ENCODE results near the gene FAM131C. TPM values are rescaled to one million over a fixed set of nuclear protein-coding genes. Genes with fewer than 3 reads are reported as not detected.

Gene FAM131C
- total RNA-seq, 1 donor from 2014 or later, result 1.3 TPM

DNA sequence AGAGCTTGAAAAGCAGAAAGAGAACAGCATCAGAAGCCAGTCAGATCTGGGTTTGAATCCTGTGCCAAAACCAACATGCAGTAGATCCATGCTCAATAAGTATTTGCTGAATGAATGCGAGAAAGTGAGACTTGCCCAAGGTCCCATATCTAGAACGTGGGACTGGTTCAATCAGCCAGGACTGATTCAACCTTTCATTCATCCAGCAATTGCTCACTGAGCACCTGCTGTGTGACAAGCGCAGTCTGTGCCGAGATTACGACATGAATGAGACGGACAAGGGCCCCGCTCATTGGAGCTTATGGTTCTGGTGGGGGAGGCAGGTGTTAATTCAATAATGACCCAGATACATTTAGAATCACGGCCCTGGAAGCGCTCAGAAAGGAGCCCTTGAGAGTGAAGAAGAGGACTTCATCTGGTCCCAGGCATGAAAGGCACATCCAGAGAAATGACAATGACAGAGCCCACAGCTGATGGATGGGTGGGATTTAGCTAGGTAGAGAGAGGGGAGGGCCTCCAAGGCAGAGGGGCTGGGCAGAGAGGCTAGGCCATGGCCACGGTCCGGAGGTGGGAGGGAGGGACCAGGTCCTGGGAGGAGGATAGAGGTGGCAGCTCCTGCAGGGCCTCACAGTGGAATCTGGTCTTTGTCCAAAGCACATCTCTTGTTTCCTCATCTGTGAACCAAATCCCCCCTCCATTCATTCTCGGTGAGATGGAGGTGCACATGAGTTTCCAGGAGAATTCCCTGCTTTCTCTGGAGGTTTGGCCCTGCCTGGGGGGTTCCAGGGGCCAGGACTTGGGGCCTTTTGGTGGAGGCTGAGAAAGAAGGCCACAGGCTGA is 4.2 kb upstream of the FAM131C start:
- intact Hi-C loops (cut with micrococcal nuclease), result loop anchor here (2.0 to 5.0 kb wide), 3 partner anchors 69 to 365 kb away; partner anchors contain the start of genes CPLANE2 and NECAP2

DNA sequence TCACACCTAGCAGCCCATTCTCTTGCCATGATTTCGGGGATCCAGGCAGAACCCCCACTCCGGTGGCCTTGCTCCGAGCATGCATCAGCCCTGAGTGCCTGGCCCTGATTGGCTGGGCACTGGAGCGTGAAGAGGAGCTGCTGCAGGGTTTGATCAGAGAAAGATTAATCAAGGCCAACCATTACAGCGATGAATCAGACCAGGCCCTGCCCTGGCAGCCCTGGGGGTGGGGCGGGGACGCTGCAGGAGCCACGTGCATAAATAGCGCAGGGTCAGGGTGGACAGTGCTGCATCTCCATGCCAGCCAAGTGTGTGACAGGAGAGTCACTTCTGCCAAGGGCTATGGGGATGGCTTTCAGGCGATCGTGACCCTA is 3.4 kb upstream of the FAM131C start:
- intact Hi-C loops (cut with micrococcal nuclease), result loop anchor here (5.0 kb wide), 1 partner anchor 365 kb away; the partner anchor contains the start of gene NECAP2

- intact Hi-C loops (cut with micrococcal nuclease), result loop anchor here (5.0 kb wide), 1 partner anchor 366 kb away; the partner anchor contains the start of gene NECAP2
Observed at GRCh38 chr1:16076031-16076864, 2.8 kb upstream of the FAM131C start.

DNA sequence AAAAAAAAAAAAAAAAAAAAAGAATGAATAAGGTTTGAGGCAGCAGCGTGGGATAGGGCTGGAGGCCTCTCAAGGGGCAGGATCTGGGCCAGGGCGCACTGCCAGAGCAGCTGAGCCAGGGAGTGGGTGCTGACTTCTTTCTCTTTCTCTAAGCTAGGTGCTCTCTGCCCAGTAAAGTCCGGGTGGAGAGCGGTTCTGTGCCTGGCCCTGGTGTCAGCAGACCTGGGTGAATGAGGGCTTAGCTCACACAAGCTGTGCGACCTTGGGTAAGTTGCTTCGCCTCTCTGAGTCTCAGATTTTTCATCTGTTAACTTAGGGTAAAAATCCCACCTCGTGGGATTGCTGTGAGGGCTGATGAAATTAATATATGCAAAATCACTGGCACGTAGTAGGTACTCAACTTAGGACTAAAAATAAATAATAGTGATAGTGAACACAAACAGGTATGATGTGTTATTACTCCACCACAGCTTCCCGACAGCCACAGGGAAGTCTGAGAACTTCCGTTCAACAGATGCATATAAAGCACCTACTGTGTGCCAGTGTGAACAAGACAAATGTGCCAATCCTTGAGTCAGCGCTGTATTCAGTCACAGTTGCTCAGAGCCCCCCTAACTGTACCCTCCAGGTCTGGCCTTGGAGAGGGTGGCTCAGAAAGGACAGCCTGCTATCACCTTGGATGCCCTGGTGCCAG is 2.0 kb upstream of the FAM131C start:
- intact Hi-C loops (cut with micrococcal nuclease), result loop anchor here (5.0 kb wide), 1 partner anchor 367 kb away; the partner anchor contains the start of gene NECAP2

DNA sequence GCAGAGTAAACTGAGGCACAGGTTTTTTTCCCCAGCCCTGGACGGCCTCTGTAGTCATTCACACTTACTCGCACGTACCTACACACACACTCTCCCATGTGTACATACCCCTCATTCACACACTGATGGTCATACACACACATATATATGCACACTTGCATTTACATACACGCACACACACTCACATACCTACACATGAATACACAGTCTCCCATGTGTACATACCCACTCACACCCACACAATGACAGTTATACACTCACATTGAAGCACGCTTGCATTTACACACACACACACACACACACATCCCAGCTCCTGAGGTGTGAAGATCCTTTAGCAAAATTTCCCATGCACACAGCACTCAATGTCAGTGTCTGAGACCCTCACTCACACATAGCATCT is 766 bp upstream of the FAM131C start:
- intact Hi-C loops (cut with micrococcal nuclease), result no loop called here

GRCh38 chr1:16072616-16073484 is 601 bp downstream of the FAM131C start:
- intact Hi-C loops (cut with micrococcal nuclease), result no loop called here

- intact Hi-C loops (cut with micrococcal nuclease), result no loop called here
Observed at GRCh38 chr1:16072095-16072494, 1.4 kb downstream of the FAM131C start.

GRCh38 chr1:16071614-16072013 is 1.8 kb downstream of the FAM131C start:
- intact Hi-C loops (cut with micrococcal nuclease), result no loop called here

DNA sequence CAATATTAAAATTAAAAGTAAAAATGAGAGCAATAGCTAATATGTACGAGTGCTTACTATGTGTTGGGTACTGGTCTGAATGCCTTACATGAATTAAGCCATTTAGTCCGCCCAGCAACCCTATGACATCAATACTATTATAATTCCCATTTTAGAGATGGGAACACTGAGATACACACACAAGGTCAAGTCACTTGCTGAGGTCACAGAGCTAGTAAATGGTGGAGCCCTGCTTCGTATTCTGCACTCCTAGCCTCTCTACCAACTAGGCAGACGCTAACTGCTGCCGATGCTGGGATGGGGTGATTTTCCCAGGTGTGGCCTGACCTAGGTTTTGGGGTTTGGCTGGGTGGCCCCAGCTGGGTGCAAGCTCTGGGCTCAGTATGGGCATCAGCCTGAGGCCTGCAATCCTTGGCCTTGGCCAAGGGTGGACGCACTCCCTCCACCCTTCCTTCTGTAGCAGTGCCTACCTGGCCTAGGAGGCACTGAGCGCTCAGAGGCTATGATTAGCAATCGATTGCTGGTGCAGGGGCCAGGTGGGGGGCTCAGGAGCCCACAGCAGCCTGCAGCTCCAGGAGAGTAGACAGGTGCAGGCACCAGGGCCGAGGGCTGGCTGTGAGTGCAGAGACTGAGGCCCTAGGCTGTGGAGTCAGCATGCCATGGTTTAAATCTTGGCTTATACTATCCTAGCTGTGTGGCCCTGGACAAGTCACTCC is 2.7 kb downstream of the FAM131C start:
- intact Hi-C loops (cut with micrococcal nuclease), result no loop called here

GRCh38 chr1:16068356-16069270 is 4.8 kb downstream of the FAM131C start:
- intact Hi-C loops (cut with micrococcal nuclease), result no loop called here

GRCh38 chr1:16067933-16068332 is 5.5 kb downstream of the FAM131C start:
- intact Hi-C loops (cut with micrococcal nuclease), result no loop called here

DNA sequence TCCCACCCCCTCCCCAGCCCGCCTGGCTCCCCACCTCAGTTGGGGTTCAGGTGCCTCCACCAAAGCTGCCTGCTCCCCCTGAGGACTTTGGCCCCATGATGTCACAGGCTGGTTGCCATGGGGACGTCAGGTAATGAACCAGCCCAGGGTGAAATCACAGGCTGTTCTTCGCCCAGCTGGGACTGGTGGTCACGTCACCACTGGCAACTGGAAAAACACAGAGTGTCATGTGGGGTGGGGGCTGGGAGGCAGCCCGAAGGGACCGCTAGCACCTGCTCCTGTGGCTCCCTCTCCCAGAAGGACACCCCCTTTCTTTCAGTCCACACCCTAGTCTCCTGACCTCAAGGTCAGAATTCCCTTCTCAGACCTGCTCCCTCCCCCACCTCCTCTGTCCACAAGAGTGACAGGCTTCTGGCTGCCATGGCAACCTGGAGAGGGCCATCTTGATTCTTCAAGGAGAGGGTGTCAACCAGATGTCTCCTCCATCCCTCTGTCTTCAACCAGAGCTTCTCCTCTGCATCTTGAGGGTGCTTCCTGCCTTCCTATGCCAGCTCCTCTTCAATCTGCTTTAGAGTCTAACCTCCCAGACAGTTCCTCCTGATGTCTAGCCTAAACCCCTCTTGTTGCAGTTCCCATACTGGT is 6.2 kb downstream of the FAM131C start:
- intact Hi-C loops (cut with micrococcal nuclease), result no loop called here

GRCh38 chr1:16066245-16066644 is 7.2 kb downstream of the FAM131C start:
- intact Hi-C loops (cut with micrococcal nuclease), result no loop called here

GRCh38 chr1:16065269-16065576 is 8.2 kb downstream of the FAM131C start:
- intact Hi-C loops (cut with micrococcal nuclease), result no loop called here

DNA sequence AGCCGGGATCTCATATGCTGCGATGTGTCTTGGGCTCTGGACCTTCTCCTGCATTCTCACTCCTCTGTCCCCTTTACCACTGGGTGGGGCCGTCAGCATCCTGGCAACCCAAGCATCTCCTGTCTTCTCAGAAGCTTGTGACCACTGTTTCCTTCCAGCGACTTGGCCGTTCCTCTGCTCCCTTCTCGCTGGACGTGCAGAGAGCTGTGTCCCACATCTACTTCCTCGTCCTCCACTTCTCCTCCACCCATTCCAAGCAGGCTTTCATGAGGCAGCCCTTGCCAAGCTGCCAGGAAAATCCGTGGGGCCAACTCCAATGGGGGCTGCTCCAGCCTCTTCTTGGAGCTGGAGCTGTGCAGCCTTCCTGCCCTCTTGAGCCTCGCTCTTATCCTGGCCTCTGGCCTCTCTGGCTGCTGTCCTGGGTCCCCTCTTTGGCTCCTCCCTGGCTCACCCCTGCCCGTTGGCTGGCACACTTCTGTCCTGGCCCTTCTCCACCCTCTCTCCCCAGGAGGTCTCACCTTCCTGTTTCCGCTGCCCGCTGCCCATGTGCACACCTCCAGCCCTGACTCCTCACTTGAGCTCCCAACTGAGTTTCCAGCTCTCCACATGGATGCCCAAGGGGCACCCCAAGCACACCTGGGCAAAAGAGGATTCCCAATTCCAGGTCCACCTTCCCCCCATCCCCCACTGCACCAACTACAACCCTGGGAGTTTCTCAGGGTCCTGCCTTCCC is 8.7 kb downstream of the FAM131C start:
- intact Hi-C loops (cut with micrococcal nuclease), result no loop called here

DNA sequence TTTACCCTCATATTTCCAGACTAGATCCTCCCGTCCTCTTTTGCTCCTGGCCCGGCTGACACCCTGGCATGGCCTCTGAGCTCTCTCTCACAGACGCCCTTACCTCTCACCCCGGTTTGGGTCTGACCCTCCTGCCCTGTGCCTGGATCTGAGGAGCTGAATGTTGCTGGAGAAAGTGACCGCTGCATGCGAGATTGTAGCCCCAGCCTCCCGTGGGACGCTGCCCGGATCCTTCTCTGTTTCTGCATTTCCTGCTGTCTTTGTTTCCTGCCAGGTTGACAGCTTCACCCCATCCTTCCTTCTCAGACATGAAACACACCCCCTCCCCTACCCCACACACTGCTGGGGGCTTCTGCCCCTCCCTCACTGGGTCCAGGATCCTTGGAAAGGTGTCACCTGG is 9.5 kb downstream of the FAM131C start:
- intact Hi-C loops (cut with micrococcal nuclease), result no loop called here

- intact Hi-C loops (cut with micrococcal nuclease), result no loop called here
Observed at GRCh38 chr1:16063226-16063829, 10.1 kb downstream of the FAM131C start.
